Central memory CD8-positive, alpha-beta T cell (primary cell): ENCODE results near the gene CUBN.

Source experiments
- ATAC-seq: fragments of 150-1000 bp; cut with Tn5 transposase; replicated peaks from 2 replicates; pipeline ENCODE4 v1.10.0; 2022; ENCODE audit warnings: mild to moderate bottlenecking, moderate FRiP score, moderate number of reproducible peaks; ENCODE audit not compliant: poor library complexity, severe bottlenecking; ENCODE audit errors: extremely low read depth
- DNase-seq, 2 donors: peaks; one replicate each; pipeline ENCODE4 v3.0.0; 2021; ENCODE audit warnings: low spot score in 2 of 2
- H3K27ac Mint-ChIP-seq: one replicate; pipeline ENCODE4 v1.8.0; 2022; ENCODE audit warnings: low read depth, mild to moderate bottlenecking, moderate library complexity, mixed read lengths
- H3K27me3 Mint-ChIP-seq: one replicate; pipeline ENCODE4 v1.8.0; 2022; ENCODE audit warnings: mixed read lengths
- H3K36me3 Mint-ChIP-seq: one replicate; pipeline ENCODE4 v1.8.0; 2022; ENCODE audit warnings: mild to moderate bottlenecking, moderate library complexity, mixed read lengths; ENCODE audit not compliant: insufficient read depth
- H3K4me1 Mint-ChIP-seq: one replicate; pipeline ENCODE4 v1.8.0; 2022; ENCODE audit warnings: mixed read lengths
- H3K4me3 Mint-ChIP-seq: one replicate; pipeline ENCODE4 v1.8.0; 2022; ENCODE audit warnings: mild to moderate bottlenecking, moderate library complexity, mixed read lengths
- H3K9me3 Mint-ChIP-seq: one replicate; pipeline ENCODE4 v1.8.0; 2022; ENCODE audit warnings: mixed read lengths

The CUBN gene

GRCh38 chr10:17092216-17092944, 37.2 kb downstream of the CUBN start:
- no peak overlapping the region for H3K4me3 Mint-ChIP-seq
- ATAC-seq (no peak), DNase-seq (no peak)
- no peaks in the 10 kb centered on the region for H3K36me3 Mint-ChIP-seq
- H3K9me3 Mint-ChIP-seq, result no peaks in the 10 kb centered on the region
- no peaks in the 10 kb centered on the region for H3K27me3 Mint-ChIP-seq
- peaks cover 6% of the 10 kb centered on the region for H3K4me1 Mint-ChIP-seq
- no peak overlapping the region for H3K27ac Mint-ChIP-seq

GRCh38 chr10:17088118-17088806, 41.3 kb downstream of the CUBN start:
- Mint-ChIP-seq H3K4me1 (peaks cover 6% of the 10 kb centered on the region), H3K36me3 (peaks cover 5% of the 10 kb centered on the region), H3K9me3 (no peaks in the 10 kb centered on the region), H3K27ac (no peak overlapping the region), H3K27me3 (no peaks in the 10 kb centered on the region), H3K4me3 (no peak overlapping the region)
- DNase-seq (no peak), ATAC-seq (no peak)

GRCh38 chr10:17086865-17087367, 42.7 kb downstream of the CUBN start:
- ATAC-seq (no peak), DNase-seq (no peak)
- H3K27me3 Mint-ChIP-seq, result no peaks in the 10 kb centered on the region
- H3K36me3 Mint-ChIP-seq, result peaks cover 7% of the 10 kb centered on the region
- H3K4me3 Mint-ChIP-seq, result no peak overlapping the region
- H3K9me3 Mint-ChIP-seq, result no peaks in the 10 kb centered on the region
- no peak overlapping the region for H3K27ac Mint-ChIP-seq
- peaks cover 2% of the 10 kb centered on the region for H3K4me1 Mint-ChIP-seq

GRCh38 chr10:17085011-17085725, 44.4 kb downstream of the CUBN start:
- no peak for DNase-seq
- H3K4me1 Mint-ChIP-seq, result no peaks in the 10 kb centered on the region
- peaks cover 7% of the 10 kb centered on the region for H3K36me3 Mint-ChIP-seq
- H3K27ac Mint-ChIP-seq, result no peak overlapping the region
- no peak for ATAC-seq
- H3K27me3 Mint-ChIP-seq, result no peaks in the 10 kb centered on the region
- H3K4me3 Mint-ChIP-seq, result no peak overlapping the region
- no peaks in the 10 kb centered on the region for H3K9me3 Mint-ChIP-seq

- no peak for ATAC-seq
- Mint-ChIP-seq H3K9me3 (no peaks in the 10 kb centered on the region), H3K27me3 (no peaks in the 10 kb centered on the region), H3K4me1 (no peaks in the 10 kb centered on the region), H3K27ac (no peak overlapping the region), H3K4me3 (no peak overlapping the region), H3K36me3 (peaks cover 8% of the 10 kb centered on the region)
- DNase-seq, result no peak
These were observed 45.4 kb downstream of the CUBN start for GRCh38 chr10:17084258-17084657.

- no peak overlapping the region for H3K4me3 Mint-ChIP-seq
- H3K9me3 Mint-ChIP-seq, result no peaks in the 10 kb centered on the region
- ATAC-seq (no peak), DNase-seq (no peak)
- H3K27me3 Mint-ChIP-seq, result no peaks in the 10 kb centered on the region
- no peaks in the 10 kb centered on the region for H3K4me1 Mint-ChIP-seq
- peak overlapping the region; percentile 64 for H3K27ac Mint-ChIP-seq
- peaks cover 8% of the 10 kb centered on the region for H3K36me3 Mint-ChIP-seq
These were observed 48.2 kb downstream of the CUBN start for GRCh38 chr10:17081431-17081830.

GRCh38 chr10:17077890-17078289, 51.7 kb downstream of the CUBN start:
- no peak for ATAC-seq
- Mint-ChIP-seq H3K27me3 (no peaks in the 10 kb centered on the region), H3K4me3 (no peak overlapping the region), H3K4me1 (no peaks in the 10 kb centered on the region), H3K9me3 (no peaks in the 10 kb centered on the region), H3K27ac (peak overlapping the region; percentile 68), H3K36me3 (peaks cover 3% of the 10 kb centered on the region)
- no peak for DNase-seq

- Mint-ChIP-seq H3K36me3 (peaks cover 2% of the 10 kb centered on the region), H3K27ac (peak overlapping the region; percentile 68), H3K4me3 (no peak overlapping the region), H3K4me1 (no peaks in the 10 kb centered on the region), H3K27me3 (no peaks in the 10 kb centered on the region), H3K9me3 (no peaks in the 10 kb centered on the region)
- DNase-seq, result no peak
- no peak for ATAC-seq
These were observed 52.2 kb downstream of the CUBN start for GRCh38 chr10:17077346-17077781.

GRCh38 chr10:17076626-17077345, 52.8 kb downstream of the CUBN start:
- DNase-seq (no peak), ATAC-seq (no peak)
- no peaks in the 10 kb centered on the region for H3K27me3 Mint-ChIP-seq
- H3K4me3 Mint-ChIP-seq, result no peak overlapping the region
- H3K9me3 Mint-ChIP-seq, result no peaks in the 10 kb centered on the region
- H3K4me1 Mint-ChIP-seq, result no peaks in the 10 kb centered on the region
- no peak overlapping the region for H3K27ac Mint-ChIP-seq
- H3K36me3 Mint-ChIP-seq, result peaks cover 1% of the 10 kb centered on the region

GRCh38 chr10:17075533-17076359, 53.9 kb downstream of the CUBN start:
- no peak for ATAC-seq
- Mint-ChIP-seq H3K36me3 (peaks cover 2% of the 10 kb centered on the region), H3K9me3 (no peaks in the 10 kb centered on the region), H3K27me3 (no peaks in the 10 kb centered on the region), H3K4me1 (no peaks in the 10 kb centered on the region), H3K27ac (no peak overlapping the region), H3K4me3 (no peak overlapping the region)
- DNase-seq, result no peak

- no peaks in the 10 kb centered on the region for H3K27me3 Mint-ChIP-seq
- H3K4me3 Mint-ChIP-seq, result no peak overlapping the region
- DNase-seq (no peak), ATAC-seq (no peak)
- H3K27ac Mint-ChIP-seq, result no peak overlapping the region
- H3K36me3 Mint-ChIP-seq, result peaks cover 2% of the 10 kb centered on the region
- H3K9me3 Mint-ChIP-seq, result no peaks in the 10 kb centered on the region
- no peaks in the 10 kb centered on the region for H3K4me1 Mint-ChIP-seq
These were observed 55.1 kb downstream of the CUBN start for GRCh38 chr10:17074541-17074847.
